ELF-1 (cell line): ENCODE measurements around the gene NPVF.

Experiments
- DNase-seq: peaks from one replicate; pipeline ENCODE4 v3.0.0-alpha.2; 2016; ENCODE audit warnings: low read depth, low spot score

The NPVF gene

DNA sequence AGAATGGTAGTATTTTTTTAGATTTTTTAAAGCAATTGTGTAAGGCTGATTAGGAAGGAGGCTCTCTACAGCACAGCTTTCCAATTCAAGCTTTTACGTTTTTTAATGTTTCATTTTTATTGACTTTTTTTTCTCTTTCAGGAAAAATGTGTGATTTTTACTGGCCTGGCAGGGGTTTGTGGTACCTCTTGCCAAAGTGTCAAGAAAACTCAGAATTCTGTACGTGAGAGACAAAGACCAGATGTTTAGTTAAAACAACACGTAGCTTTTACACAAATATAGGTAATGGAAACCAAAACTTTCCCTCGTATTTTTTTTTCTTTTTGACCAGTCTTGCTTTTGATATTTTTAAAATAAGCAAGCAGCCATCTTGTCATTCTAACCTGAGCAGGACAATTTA, 6.0 kb upstream of the NPVF start:
- DNase-seq = no peak

DNA sequence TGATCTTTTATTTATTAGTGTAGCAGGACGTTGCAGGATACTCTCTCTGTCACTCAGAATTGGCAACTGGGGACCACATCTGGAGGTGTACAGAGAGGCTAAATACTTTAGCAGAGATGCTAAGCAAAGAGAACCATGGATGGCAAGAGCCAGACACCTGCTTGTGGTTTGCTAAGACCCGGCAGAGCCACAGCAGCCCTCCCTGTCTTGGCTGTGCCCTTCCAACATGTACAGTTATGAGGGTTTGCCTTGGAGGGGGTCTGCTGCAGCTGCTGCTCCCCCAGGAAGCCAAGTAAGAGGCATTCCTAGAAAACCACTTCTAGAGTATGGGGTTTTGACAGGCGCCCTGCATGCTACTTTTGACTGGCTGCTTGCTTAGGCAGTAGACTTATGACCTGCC, 5.1 kb downstream of the NPVF start:
- no peak for DNase-seq

DNA sequence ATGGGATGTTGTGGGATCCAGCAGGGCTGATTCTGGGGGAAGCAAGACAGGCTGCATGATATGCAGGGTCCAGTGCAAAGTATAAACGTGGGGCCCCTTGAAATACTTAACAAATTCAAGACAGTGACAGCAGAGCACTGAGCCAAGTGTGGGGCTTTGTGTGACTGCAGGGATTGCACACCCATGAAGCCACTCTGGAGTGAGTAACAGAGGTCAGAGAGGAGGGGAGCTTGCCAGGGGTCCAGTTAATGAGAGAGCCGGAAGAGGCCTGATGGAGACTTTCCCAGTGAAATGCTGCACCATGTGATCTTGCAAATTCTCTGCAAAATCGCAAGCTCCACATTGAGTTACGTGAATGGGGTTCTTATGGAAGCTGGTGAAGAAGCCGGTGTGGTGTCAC, 5.6 kb downstream of the NPVF start:
- no peak for DNase-seq

DNA sequence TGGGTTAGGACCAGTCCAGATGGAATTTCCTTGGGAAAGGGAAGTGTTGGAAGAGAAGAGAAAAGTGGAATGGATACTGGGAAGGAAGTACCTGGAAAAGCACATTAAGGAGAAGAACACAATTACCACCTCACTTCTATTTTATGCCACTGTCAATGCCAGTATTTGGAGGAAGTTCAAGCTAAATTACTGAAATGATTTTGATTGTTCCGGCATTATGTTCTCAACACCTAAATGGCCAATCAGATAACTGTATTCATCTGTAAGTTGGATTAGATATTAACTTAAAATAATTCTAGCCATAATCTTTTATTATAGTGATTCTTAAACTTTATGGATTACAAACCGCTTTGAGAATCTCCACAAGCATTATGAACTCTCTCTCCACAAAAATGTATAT, 7.3 kb downstream of the NPVF start:
- DNase-seq = no peak

DNA sequence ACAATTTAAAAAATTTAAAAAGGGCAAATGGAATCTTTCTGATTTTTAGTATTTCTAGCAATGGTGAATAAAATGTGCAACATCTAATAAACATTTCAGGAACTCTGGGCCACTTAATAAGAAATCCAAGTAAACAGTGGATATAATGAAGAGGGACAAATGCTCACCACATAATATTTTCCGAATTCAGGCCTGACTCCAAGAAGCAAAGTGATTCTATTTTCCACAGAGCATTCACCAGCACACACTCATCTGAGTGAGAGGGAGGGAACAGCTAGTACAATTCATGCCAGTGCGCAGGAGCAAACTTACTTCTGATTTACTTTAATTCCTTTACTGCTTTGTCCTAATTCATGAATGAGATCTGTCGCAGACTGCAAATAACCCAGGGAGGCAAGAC, 10.1 kb downstream of the NPVF start:
- DNase-seq = no peak

DNA sequence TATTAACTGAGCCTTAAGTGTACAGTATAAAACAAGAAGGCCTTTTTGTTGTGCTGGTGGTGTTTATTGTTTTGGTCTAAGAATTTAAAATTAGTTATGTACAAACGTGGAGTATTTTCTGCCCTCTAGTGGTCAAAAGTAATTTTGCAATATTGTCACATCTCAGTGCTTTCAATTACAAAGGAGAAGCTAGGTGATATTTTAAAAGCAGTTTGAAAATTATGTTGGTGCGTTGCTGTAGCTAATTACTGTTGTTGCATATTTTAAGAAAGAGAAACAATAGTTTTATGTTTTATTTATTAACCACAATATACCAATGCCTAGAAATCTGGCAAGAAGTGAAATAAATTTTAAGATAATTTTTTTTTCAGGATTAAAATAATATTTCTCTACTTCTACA, 11.4 kb downstream of the NPVF start:
- DNase-seq = no peak

DNA sequence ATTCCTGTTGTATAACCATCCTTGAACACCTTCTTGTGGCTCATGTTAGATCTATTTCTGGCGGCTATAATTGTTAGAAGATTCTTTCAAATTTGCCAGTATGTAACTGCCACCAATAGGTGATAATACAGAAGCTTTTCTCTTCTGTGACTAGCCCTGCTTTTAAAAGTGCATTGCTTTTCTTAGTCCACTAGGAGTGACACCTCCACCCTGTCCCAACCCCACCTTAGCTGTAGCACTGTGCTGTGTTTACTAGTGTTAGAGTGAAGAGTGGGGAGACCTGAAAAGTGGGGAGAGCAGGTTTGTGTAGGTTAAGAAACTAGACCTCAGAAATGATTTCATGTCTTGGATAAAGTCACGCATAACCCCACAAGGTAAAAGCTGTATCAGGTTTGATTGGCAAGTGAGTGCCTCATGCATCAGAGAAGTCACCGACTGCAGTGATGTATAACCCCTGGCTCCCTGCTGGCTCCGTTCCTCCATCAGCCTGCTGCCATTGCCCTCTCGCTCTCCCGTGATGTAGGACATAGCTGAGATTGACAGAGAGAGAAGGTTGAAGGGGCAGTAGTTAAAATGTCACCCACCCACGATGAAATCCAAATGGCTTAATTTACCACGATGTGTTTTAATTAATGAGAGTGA, 12.5 kb downstream of the NPVF start:
- peak; percentile 23 for DNase-seq

DNA sequence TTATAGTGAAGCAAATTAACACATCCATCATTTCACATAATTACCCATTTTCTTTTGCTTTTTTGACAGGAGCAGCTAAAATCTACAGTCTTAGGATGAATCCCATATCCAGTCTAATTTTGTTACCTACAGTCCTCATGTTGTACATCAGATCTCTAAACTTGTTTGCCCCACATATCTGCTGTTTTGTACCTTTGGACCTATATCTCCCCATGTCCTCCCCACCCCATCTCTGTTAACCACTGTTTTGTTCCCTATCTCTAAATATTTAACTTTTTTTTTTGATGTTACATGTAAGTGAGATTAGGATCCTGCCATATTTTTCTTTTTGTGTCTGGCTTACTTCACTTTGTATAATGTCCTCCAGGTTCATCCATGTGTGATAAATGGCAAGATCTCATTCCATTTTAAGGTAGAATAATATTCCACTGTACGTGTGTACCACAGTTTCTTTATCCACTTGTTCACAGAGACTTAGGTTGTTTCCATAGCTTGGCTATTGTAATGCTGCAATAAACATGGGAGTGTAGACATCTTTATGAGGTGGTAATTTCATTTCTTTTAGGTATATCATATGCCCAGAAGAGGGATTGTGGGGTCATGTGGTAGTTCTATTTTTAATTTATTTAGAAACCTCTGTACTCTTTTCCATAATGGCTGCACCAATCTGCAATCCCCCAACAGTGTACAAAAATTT, 19.6 kb downstream of the NPVF start:
- DNase-seq = no peak

DNA sequence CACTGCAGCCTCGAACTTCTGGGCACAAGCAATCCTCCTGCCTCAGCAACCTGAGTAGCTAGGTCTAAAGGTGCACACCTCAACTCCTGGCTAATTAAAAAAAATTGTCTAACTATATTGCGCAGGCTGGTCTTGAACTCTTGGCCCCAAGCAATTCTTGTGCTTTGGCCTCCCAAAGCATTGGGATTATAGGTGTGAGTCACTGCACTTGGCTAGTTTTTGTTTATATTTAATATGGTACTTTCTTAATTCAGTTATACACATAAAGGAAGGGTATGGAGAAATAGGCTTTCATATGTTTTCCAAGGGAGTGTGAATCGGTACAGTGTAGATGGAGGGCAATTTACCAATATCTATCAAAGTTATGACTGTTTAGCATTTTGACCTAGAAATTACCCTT, 20.4 kb downstream of the NPVF start:
- DNase-seq = no peak

DNA sequence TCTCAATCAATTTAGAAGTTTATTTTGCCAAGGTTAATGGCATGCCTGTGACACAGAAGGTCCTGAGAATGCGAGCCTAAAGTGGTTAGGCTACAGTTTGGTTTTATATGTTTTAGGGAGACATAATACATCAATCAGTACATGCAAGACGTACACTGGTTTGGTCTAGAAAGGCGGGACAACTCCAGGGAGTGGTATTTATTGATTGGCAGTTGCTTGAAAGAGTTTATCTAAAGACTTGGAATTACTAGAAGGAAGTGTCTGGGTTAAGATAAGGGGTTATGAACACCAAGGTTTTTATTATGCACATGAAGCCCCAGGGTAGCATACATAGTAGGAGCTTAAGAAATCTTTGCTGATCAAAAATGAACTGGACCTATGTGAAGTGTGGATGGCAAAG, 21.5 kb downstream of the NPVF start:
- no peak for DNase-seq

DNA sequence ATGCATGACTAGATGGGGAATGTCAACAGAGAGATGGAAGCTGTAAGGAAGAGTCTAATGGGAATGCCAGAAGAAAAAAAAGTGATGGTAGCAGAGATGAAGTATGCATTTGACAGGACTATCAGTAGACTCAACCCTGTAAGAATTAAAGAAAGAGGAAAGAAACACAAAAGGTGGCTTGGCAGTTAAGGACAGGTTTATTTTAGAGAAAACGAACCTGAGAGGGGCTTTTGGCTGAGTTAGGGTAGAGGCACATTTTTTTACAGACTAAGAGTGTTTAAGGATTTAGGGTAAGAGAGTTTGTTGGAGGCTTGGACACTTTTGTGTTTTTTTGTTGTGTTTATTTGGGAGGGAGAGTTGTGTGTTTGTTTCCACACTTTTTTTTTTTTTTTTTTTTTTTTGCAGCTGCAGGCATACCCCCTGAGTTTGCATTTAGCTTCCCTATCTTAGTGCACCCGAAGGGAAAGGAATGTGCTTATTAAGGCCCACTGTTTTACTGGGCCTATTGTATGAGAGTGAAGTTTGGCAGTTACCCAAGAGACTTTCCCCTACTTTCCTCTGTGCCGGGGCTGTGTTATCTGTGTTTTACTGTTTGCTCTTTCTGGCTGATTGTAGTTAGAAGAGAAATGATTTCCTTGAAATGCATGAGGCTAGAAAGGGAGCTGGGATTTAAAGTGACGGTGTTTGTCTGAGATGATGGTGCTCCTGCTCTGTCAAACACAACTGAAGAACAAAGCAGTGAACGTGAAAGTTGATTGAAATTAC, 32.0 kb downstream of the NPVF start:
- DNase-seq = no peak

DNA sequence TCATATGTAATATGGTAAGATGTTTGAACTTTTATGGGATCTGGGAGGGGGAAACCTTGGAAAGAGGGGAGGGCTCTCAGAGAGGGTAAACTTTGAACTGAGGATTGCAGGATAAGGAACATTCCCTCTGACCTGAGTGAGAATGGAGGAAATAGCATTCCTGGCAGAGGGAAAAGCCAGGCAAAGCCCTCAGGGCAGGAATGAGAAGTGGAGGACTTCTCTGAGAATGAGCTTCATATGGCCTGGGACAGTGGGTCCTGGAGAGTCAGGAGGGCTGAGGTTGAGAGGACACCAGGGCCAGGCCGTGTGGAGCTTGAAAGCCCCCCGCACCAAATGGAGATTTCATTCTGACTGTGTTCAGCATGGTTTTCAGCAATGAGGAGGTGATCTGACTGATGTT, 34.2 kb downstream of the NPVF start:
- DNase-seq = peak; percentile 52

DNA sequence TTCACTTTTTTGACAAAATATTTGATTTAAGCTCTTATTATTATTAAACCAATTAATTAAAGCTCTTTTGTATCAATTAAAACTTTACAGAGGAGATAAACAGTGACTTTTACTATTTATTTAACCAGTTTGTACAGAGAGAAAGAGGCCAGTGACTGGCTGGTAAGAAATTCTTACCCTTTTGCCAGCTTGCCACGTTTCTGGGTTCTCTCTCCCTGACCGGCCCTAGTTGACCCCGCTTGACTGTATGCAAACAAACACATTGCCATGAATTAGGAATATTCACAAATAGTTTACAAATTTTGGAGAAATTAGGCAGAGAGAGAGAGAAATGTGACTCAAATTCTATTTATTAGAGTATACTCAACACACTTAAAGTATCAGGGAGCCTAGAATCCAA, 36.2 kb downstream of the NPVF start:
- DNase-seq = no peak

DNA sequence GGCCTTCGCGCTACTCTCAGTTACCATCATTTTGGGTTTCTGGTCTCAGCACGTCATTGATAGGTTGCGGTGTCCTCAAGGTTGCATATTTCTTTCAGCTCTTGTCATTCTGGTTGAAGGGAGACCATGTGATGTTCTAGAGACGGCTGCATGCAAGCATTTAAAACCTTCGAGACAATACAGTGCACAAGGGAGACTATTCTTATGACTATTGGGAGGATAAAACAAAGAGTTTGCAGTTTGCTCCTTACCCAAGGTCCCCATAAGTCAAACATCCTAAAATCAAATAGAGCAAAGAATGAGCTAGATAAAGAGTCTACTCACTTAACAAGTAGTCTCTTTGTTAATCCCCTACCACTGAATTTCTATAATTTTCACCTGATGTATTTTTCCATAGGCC, 39.1 kb downstream of the NPVF start:
- DNase-seq = no peak

DNA sequence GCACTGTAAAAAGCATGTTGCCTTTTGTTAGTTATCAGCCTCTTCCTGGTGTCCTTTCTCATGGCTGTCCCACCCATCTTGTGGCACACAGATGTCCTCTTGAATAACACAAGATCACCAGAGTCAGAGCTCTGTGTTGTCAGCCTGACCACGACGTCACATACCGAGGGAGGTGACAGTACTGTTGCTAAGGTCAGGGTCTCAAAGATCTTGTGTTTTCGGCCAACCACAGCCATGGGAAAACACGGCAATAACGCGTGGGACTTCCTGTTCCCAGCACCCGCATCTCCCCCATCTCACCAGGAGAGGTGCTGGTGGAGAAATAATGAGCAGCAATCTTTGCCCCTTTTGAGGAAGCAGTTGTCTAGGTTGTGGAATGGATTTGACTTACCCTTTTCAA, 40.4 kb downstream of the NPVF start:
- DNase-seq = no peak

DNA sequence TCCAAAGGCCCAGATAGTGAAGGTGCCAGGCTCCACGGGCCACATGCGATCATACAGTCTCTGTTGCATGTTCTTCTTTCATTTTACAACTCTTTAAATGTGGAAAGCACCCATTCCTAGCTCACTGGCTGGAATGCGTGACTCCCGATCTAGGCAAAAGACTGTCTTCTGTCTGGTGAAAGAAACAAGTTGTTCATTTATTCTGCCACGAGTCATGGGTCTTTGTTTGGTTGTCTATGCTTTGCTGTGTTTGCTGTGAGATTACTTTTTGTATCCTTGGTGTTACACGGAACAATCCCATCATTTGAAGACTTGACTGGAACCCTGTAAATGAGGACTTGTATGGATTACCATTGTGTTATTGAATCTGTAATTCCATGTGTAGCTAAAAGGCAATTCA, 41.9 kb downstream of the NPVF start:
- DNase-seq = no peak

DNA sequence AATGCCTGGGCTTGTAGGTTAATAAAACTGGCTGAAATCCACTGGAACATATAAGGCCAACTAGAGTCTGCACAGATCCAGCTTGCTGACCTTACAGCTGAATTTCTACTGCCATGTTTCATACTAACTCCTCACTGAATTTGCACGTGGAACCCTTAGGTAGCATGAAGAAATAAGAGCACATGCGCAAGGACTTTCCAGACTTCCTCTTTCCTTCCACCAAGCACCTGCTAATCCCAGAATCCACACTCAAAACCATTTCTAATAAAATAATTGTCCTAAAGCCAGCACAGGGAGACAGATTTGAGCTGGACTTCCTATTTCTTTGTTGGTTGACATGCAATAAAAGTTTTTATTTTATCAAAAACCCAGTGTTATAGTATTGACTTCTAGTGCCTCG, 46.8 kb downstream of the NPVF start:
- DNase-seq = no peak

DNA sequence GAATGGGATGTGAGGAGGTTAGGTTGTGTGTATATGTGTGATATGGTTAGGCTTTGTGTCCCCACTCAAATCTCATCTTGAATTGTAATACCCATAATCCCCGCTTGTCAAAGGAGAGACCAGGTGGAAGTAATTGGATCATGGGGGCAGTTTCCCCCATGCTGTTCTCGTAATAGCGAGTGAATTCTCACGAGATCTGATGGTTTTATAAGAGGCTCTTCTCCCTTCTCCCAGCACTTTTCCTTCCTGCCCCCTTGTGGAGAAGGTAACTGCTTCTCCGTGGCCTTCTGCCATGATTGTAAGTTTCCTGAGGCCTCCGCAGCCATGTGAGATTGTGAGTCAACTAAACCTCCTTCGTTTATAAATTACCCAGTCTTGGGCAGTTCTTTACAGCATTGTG, 47.3 kb downstream of the NPVF start:
- no peak for DNase-seq

DNA sequence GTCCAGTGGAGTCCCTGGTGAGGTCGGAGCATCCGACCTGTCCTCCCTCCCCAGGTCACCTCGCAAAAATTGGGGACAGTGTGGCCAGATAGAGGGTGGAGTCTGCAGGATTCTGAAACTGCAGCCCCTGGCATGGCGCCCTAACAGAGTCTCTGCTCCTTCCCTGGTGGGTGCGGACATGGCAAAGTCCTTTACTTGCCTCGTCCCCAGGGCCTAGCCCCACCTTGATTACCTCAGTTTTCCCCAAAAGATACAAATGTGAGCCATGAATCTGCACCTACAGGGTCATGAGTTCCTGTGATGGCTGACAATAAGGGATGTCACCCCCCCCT, 47.7 kb downstream of the NPVF start:
- DNase-seq = no peak

DNA sequence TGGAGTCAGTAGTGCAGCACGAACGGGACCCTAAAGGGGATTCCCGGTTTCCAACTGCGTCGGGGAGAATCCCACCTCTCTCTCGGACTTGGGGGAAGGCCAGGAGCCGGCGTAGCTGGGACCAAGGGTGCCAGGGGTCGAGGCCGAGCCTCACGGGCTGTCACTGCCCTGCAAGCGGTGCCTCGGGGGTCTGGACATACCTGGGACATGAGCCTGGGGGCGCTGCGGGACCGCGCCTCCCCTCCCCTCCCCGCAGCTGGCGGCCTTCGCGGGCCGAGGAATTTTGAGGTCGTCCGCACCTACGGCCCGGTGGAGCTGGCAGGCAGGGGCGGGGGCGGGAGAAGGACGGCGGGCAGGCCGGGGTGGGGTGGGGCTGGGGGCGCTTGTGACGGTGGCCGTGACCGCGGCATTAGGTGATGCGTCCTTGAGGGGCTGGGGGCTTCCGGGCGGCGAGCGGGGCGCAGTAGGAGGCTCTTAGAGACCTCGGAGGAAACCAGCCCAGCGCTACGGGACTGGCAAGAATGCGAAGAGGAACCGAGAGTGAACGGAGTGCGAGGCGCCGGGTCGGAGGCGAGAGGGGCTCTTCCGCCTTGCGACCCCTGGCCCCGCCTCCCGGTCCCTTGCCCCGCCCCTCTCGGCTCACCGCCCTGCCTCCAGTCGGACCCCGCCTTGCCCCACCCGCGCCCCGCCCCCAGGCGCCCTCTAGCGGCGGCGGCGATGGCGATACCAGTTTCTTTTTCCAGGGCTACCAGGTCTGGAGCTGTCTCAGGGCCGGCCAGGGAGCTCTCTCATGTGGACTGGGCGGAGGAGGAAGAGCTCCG, 48.3 kb downstream of the NPVF start:
- peak; percentile 93 for DNase-seq

DNA sequence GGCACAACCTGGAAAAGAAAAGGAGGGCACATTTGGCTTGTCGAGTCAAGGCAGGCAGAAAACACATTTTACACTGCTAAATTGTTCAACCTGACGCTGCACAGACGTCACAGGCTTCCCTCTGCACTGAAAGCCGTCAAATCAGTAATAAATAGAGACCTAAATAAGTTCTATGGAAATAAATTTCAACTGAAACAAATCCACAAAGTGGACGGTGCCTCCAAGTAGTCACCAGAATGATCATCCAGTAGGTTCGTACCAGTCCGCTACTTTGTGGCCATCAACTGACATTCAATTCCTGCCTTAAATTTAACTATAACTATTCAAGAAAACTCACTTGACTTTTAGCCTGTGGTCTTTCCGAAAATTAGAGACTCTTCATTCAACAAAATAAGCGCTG, 49.0 kb downstream of the NPVF start:
- DNase-seq = no peak
